ENCODE data around the gene CRAMP1.

DNA sequence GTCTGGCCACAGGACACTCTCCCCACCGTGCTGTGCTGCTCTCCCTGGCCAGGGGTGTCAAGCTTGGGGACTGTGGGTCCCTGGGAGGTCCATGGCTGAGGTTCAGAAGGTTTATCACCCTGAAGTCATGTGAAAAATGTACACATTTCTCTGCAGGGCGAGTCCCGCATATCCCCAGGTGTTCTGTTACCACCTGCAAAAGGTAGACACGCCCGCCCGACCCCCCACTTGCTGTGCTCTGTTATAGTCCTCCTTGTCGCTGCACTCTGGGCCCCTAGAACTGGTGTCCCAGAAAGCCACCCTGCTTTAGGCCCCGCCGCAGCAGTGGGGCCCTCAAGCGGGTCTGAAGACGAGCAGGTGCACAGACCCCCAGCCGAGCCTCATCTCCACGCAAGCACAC is 77.7 kb downstream of the CRAMP1 start:
- TF ChIP-seq EZH2phosphoT487 (IDR thresholded peaks at IDR 0.05; ENCODE audit: insufficient read depth, low read depth) (no peak), EZH2 (IDR thresholded peaks at IDR 0.05; ENCODE audit: insufficient read depth, poor library complexity, severe bottlenecking) (no peak)

Measured in GM23248 (cell line).